HL-60/S4 treated with phorbol 12-myristate 13-acetate at 8.2 ng/mL for 4 days and 3 days (cell line): ENCODE data around the gene GZMA.

ENCODE experiments used
- in situ Hi-C: fragments of 300-500 bp; cut with MboI; formaldehyde crosslinking; loops from 2 replicates; pipeline ENCODE4 v1.15.0; 2022; ENCODE audit warnings: low sequenced_read_pairs

The GZMA gene

GRCh38 chr5:55108661-55109060 lies 6.2 kb downstream of the GZMA start:
- in situ Hi-C loops, result no loop called here

DNA sequence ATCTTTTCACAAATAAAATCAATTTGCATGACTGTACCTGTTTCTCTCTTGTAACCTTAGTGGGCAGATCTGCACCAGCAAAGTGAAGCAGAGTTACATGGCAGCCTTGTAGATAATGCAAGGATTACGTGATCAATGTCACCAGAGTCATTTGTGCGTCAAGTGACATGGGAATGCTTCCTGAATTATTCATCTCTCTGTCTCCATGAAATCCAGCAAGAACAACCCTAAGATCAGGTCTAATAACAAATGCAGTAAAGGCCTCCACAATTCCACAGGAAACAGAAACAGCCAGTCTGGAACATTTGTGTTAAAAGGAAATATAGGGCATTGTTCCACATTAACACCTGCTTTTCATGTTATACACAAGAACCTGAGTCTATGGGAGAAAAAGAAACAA lies 7.8 kb downstream of the GZMA start:
- in situ Hi-C loops, result no loop called here

DNA sequence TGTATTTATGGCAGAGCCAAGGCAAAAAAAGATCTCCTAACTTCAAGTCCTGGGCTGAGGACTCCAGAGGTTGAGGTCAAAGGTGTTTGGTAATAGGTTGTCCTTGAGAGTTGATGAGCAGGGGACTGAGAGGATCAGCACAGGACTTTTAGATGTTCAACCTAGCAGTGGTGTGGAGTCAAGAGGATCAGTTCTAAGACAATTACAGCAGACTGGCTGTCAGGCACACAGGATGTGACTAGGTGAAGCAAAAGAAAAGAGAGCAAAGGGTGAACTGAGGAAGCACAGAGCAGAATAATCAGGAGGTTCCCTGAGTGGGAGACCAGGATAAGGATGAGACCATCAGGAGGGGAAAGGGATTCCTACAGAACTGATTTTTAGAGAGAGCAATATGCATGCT lies 10.9 kb downstream of the GZMA start:
- in situ Hi-C loops, result no loop called here

- in situ Hi-C loops, result no loop called here
These were observed 11.6 kb downstream of the GZMA start for GRCh38 chr5:55114061-55114460.

GRCh38 chr5:55123365-55123764 lies 20.9 kb downstream of the GZMA start:
- in situ Hi-C loops, result no loop called here

DNA sequence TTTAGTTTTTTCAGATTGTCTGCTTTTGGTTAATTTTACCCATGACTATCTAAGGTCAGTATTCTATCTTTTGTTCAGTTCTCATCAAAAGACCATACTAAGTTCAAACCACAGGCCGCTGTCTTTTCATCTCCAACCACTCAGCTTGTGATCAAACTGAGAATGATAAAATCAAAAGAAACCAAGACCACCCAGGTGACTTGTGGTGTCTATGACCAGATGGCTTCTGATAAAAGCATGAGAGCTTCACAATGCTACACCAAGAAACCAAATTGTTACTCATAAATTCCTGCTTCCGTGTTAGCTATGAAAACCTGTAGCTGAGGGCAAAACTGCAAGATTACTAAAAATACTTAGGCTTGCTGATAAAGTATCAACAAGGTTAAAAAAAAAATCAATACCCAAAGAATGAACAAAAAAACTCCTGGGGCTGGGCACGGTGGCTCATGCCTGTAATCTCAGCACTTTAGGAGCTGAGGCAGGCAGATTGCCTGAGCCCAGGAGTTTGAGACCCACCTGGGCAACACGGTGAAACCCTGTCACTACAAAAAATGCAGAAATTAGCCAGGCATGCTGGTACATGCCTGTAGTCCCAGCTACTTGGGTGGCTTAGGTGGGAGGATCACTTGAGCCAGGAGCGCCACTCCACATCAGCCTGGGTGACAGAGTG lies 31.7 kb downstream of the GZMA start:
- in situ Hi-C loops, result no loop called here

DNA sequence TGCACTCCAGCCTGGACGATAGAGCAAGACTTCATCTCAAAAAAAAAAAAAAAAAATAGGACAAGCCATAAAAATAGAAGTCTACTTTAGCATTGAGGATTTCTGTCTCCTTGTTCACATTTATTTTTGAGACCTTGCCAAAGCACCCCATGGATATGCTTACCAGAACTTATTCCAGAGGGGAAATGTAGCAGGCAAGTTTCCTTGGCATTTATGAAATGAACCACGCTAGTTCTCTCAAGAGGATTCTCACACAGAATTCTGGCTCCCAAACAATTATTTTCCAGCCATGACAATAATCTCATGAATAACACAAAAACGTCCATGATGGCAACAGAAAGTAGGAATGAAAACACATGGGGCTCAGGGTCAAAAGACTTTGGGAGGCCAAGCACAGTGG lies 34.1 kb downstream of the GZMA start:
- in situ Hi-C loops, result no loop called here

GRCh38 chr5:55140908-55141665 lies 38.6 kb downstream of the GZMA start:
- in situ Hi-C loops, result no loop called here

DNA sequence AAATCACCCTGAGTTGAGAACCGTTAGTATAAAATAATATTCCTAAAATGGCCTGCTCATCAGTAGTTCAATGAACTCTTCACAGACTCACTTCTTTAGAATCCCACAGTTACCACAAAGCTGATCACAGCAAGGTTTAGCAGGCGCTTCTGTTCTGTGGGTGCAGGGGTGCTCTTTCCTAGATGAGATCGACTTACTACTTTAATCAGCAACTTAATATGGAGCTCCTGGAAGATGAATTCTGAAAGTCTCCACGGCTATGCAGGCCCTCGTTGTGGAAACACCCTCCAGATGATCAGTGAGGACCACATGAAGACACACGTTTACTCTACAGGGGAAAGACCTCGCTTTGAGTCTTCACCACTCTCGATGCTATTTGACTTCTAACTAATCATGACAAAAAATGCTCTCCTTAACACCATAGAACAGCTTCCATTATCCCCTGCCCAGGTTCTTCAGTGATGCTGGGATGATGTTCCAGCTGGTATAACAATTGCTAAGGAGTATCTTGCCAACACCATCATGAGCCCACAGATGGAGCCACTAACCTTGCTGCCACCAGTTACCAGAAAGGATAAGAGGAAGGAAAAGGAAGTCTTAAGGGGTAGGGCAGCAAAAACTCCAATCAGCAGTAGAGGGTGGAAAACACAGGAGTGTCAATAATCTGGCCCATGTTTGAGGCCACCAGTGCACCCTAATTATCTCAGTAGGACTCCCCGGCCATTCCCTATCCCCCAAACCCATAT lies 39.7 kb downstream of the GZMA start:
- in situ Hi-C loops, result no loop called here

GRCh38 chr5:55143624-55144023 lies 41.2 kb downstream of the GZMA start:
- in situ Hi-C loops, result no loop called here

DNA sequence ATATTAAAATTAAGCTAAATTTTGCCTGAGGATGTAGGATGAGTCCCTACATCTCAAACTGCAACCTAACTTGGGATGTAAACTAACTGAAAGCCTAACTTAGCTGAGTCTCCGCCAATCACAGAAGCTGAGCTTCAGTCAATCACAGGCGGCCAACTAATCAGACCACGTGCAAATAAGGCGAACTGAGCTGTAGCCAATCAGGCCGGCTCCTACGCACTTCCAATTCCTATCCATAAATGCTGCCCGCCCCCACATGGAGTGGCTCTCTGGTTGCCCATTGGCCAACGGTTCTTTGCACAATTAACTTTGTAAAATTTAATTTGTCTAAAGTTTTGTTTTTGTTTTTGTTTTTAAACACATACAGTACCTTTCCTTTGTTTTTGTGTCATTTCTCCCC lies 43.6 kb downstream of the GZMA start:
- in situ Hi-C loops, result no loop called here

DNA sequence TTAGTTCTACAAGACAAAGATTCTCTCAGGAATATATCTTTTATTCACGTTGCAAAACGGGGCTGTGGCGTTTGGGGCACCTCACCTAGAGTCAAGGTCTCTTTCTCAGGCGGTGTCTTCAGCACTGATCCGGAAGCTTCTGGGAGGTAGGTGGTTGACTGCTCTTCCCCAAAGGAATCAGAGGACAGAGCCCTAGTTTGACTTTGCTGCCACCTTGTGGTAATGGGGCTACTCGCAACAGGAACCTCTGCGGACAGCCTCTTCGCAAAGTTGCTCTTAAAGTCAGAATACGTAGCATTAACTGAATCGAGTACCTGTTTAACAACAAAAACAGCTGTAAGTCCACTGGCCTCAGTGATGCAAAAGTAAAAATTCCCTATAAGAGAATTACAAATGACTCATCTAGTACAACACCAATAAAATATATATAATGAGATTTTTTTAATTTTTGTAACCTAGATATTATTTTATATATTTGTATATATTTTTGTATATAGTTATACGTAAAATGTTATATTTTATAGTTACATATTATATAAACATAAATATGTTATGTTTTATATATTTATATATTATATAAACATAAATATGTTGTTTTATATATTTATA lies 44.2 kb downstream of the GZMA start:
- in situ Hi-C loops, result no loop called here

- in situ Hi-C loops, result no loop called here
These were observed 46.9 kb downstream of the GZMA start for GRCh38 chr5:55149308-55149795.

DNA sequence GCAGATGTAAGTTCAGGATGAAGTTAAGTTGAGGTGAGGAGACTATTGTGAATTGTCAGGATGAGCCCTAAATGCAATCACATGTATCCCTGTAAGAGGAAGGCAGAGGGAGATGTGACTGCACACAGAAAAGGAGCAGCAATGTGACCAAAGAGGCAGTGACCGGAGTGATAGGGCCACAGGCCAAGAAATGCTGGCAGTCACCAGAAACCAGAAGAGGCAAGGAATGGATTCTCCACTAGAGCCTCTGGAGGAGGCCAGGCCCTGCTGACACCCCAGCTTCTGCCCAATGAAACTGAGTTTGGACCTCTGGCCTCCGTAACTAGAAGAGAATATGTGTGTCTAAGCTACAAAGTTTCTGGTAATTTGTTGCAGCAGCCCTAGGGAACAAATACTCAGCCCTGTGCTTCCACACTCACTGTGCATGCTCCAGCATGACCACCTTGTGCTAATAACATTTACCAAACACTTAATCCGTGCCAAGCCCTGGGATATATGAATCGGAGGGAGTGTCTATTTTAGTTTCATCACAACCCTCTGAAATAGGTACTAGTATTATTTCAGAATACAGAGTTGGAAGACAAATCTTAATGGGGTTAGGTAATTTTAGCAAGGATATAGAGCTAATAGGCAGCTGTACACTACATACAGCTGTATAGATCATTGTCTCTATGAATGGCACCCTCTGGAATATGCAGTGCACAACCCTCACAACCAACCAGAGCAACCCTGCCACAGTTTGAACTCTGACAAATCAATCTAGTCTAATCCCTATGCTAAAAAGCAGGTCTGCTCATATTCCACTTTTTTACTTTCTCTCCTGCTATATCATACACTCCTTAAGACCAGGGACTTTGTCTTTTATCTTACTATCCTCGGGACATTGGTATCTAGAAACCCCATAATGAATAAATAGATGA lies 49.7 kb downstream of the GZMA start:
- in situ Hi-C loops, result no loop called here

- in situ Hi-C loops, result no loop called here
These were observed 52.4 kb downstream of the GZMA start for GRCh38 chr5:55154873-55155272.
